GM12873 (cell line): ENCODE measurements around the gene TTC34.

Source experiments
- TF ChIP-seq, protein P1 (sequence below): IDR thresholded peaks from 2 replicates; pipeline ENCODE4 v1.5.1; 2012; ENCODE audit warnings: low read depth, mild to moderate bottlenecking, moderate library complexity, low read length, control low read depth; ENCODE audit not compliant: insufficient read depth; ENCODE audit errors: missing control alignments

TTC34 gene

DNA sequence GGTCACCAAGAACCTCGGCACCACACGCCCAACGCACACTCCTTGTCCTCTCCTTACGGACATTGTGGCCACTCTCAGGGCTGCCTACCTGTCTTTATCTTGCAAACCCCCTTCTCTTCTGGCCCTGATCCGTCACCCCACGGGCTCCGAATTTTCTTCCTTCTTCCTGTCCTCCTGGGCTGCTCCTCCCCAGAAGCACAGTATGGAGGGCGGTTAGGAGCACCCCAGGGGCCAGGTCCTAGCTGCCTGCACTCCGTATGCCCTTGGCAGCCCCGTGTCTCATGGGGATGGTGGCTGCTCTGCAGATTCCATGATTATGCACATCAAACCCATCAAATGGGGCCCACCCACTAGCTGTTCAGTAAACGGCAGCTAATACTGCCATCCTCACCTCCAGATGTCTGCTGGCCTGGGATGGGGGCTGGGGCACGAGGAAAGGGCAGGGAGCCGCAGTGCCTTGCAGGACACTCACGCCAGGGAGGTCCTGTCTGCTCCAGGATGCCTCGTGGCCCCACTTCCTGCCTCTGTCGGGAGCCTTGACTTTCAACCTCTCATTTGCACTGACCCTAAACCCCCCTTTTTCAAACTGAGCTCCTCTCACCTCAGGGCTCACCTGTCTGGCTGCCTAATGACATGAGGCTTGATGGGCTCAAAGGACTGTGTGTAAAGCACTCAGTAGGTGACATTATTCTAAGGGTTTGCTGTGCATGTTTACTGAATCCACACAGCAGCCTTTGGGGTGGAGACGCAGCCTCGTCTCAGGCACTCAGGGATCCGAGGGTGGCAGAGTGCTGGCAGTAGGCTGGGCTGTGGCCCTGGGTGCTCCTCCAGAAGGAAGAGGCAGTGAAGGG is 4.4 kb downstream of the TTC34 start:
- TF ChIP-seq, protein P1, sequence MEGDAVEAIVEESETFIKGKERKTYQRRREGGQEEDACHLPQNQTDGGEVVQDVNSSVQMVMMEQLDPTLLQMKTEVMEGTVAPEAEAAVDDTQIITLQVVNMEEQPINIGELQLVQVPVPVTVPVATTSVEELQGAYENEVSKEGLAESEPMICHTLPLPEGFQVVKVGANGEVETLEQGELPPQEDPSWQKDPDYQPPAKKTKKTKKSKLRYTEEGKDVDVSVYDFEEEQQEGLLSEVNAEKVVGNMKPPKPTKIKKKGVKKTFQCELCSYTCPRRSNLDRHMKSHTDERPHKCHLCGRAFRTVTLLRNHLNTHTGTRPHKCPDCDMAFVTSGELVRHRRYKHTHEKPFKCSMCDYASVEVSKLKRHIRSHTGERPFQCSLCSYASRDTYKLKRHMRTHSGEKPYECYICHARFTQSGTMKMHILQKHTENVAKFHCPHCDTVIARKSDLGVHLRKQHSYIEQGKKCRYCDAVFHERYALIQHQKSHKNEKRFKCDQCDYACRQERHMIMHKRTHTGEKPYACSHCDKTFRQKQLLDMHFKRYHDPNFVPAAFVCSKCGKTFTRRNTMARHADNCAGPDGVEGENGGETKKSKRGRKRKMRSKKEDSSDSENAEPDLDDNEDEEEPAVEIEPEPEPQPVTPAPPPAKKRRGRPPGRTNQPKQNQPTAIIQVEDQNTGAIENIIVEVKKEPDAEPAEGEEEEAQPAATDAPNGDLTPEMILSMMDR: no peak

DNA sequence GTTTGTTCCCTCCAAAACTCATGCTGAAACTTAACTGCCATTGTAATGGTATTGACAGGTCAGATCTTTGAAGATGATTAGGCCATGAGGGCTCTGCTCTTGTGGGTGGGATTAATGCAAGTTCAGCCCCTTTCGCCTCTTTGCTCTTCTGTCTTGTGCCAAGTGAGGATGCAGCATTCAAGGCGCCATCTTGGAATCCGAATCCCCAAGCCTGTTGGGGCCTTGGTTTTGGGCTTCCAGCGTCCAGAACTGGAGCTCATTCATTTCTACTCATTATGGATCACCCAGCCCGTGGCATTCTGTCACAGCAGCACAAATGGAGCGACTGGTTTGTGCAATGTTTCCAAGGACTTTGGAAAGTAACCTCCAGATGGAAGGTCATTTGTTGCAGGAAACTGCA is 5.6 kb downstream of the TTC34 start:
- TF ChIP-seq, protein P1: no peak

DNA sequence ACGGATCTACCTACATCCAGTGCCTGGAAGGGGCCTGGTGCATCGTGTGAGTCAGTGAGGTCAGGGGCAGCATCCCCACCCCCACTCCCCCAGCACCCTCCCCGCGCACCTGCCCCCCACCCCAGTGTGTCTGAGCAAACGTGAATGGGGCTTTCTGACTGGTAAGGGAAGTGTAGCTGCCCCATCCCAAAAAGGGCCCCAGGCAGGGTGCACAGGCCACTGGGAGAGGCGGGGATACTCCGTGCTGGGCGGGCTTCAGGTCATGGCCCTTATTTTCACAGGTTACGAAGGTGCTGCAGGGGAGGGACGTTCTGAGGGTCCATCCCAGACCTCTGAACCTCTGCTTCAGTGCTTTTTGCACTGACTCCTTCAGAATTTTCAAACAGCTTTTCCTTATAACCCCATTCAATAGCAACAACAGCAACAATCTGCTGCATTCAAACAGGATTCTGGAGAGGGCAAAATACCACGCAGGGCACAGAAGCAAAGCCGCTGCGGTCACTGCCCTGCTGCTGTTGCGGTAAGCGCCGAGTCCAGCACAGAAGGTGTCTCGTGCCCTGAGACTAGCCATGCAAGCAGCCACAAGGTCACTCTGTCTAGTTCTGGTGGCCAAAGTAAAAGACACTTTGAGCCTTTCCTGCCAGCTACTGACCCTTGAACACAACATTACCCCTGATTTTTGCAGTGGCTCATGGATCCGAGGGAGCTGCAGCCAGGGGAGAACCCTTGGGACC is 10.3 kb downstream of the TTC34 start:
- TF ChIP-seq, protein P1: no peak

DNA sequence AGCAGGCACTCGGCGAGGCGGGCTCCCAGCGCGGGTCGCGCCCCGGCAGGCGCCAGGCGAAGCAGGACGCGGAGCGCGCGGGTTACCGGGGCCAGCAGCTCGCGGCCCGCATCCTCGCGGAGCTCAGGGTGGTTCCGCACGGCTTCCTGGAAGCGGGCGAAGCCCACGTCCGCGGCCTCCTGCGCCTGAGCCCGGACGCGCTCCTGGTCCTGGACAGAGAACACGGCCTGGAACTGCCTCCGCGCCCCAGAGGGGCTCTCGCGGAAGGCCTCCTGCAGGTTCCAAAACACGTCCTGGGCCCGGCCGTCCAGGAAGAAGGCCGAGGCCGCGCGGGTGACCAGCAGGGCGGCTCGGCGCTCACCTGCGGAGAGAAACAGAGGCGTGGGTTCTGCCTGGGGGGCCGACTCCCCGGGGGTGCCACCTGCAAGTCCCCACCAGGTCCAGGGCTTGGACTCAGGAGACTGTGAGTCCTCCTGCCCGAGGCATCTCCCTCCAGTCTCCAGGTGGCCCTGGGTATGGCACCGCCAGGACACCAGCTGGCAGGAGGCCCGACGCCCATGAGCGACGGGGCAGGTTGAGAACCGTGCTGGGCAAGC is 11.4 kb downstream of the TTC34 start:
- TF ChIP-seq, protein P1: no peak

DNA sequence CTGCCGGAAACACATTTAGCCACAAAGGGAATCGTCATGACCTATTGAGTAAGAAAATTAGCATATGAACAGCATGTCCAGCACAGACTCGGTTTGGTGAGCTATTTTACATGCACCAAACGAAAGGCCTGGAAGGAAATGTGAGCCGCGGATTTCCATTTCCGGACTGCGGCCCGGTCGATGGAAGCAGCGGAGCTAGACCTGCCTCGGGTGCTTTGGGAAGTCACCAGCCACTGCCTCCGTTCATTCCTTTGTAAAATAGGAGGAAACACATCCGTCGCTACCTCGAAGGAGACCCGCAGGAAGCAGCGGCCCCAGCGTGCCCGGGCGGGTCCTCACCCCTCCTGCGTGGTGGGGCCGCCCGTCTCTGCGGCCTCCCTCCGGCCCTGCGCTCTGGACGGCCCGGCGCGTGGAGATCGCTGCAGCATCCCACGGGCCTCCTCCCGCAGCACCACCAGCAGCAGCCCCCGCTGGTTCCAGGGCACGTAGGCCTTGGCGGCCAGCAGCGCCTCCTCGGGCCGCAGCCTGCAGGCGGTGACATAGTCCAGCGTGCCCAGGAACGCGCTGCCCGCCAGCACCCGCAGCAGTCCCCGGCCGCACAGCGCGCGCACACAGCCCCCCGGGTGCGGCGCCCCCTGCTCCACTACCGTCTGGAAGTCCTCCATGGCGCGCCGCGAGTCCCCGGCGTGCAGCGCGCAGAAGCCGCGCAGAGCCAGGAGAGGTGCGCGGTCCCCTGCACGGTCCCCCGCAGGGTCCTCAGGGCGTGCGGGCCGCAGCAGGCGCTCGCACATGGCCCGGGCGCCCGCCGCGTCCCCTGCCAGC is 12.1 kb downstream of the TTC34 start:
- TF ChIP-seq, protein P1: no peak

DNA sequence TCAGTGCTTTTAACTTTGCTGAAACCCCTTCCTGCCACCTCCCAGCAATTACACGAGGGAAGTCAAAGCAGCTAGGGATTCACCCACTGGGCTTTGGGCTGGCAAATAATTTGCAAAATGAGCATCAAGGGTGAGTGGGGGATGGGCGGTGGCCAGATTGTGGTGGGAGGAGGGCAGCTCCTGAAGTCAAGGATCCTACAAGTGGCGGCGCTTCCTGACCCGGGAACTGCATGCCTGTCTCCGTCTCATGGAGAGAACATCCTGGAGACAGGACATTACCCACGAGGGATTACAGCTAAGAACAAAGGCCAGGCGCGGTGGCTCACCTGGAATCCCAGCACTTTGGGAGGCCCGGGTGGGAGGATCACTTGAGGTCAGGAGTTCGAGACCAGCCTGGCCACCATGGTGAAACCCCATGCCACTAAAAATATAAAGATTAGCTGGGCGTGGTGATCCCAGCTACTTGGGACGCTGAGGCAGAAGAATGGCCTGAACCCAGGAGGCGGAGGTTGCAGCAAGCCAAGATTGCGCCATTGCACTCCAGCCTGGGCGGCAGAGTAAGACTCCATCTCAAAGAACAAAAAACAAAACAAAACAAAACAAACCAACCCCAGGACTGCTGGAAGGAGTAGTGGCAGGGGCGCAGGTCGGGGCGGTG is 12.9 kb downstream of the TTC34 start:
- TF ChIP-seq, protein P1: no peak
